NCI-H2171 (cell line): ENCODE measurements around the gene MATK.

Experiments used
- DNase-seq: peaks from one replicate; lab custom pipeline; 2025; lab: John Stamatoyannopoulos, UW

The MATK gene

DNA sequence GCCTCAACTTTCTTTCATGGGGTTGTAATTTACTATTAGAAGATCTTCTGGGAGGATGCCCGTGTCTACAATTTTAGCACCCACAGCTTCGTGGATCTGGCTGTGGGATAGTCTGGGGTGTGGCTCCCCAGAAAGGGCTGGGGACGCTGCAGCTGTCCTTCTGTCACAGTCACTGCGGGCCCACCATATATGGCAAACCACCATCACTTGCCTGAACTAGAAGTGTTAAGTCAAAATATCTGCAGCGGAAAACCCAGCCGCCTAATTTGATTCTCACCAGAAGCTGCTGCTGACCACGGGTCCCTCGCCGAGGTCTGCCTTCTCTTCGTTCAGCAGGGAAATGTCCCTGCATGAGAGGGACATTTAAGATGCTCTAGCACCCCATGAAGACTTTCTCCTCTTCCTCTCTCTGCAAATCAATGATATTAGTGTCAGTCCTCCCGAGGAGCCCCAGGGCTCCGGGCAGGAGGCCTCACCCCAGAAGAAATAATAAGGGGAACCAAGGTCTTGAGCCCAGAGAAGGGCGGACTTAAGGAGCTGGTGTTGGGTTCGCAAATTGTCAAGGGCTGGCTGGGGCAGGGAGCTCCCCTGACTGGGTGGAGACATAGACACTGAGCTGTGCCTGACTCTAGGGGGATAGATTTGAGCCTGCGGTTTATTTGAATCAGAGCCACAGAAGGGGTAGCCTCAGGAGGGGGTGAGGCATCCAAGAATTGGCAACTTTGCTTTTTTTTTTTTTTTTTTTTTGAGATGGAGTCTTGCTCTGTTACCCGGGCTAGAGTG lies 3.0 kb upstream of the MATK start:
- no peak for DNase-seq

DNA sequence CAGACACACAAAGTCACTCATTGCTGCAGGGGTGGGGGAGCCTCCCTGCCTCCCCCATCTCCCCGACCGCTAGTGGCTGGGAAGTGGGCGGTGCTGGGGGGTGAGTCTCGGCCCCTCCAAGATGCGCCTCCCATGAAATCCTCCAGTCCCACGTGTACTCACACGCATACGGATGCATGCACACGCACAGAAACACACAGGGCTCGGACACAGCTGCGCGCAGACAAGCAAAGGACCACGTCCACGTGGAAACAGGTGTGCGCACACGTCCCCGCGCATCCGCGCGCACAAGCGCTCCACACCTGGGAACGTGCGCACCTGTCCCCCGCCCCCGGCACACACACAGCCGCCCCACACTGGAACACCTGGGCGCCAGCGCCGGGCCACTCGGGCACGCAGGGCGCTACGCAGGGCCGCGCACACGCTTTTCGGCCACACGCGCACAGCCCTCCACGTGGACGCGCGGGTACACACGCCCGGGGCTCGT lies 687 bp downstream of the MATK start:
- DNase-seq: no peak

DNA sequence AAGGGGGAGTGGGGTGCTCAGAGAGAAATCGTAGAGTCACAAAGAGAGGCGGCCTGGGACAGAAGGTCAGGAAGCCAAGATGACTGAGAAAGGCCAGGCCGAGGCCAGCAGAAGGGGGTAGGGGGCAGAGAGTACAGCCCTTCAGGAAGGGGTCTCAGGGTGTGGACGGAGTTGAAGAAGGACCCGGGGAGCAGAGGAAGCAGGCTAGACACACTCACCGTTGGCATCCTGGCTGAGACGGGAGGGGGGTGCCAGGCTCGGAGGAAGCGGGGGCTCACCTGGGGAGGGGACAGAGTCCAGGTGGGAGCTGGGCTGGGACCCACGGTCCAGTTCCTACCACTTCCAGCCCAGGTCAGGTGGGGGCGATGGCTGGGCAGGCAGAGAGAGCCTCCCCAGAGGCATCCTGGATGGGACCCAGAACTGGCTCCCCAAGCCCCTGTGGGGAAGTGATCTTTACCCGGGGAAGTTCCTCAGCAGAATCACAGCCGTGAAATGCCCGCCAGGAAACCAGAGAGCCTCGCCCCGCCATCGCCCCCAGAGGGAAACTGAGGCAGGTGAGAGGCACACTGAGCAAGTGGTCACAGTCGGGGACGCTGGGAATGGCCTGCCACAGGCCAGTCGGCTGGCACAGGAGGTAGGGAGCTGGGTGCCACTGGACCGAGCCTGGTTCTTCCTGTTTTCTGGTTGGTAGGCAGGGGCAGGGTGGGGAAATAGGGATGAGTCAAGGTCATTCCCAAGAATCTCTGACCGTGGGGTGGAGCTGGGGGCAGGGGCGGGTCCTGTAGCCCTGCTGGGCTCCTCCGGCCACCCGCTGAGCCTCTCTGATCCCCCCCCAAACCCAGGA lies 1.4 kb downstream of the MATK start:
- no peak for DNase-seq

DNA sequence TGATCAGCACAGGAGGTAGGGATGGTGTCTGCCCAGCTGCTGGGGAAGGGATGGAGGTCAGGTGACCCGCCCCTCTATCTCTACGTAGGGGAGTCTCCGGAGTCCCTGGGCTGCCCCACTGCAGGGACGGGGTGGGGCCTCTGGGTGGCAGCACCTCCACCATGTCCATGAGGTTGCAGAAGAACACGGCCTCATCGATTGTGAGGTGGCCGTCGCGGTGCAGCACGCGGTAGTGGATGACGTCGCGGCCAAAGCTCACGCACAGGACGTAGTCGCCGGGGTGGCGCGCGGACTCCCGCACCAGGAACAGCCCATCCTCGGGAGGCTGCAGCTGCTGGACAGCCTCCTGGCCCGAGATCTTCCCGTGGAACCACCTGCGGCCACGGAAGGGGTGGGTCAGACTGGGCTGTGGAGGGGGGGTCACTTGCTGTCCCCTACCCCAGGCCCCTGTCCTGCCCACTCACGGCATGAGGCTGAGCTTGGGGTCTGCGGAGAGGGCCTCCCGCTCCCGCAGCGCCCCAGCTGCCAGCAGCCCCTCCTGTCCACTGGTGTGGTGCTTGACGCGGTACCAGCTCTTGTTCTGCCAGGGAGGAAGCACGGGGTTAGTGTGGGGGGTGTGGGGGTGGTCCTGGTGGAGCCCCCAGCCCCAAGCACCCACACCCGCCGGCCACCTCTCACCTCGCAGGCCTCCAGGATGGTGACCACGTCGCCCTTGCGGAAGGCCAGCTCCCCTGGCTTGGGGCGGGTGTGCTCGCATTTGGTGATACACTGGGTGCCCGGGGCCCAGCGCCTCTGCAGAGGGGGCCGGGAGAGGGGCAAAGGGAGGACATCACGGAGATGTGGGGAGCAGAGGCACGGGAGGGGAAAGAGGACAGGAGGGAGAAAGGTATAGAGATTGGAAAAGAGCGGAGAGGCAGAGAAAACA lies 2.3 kb downstream of the MATK start:
- DNase-seq: no peak

DNA sequence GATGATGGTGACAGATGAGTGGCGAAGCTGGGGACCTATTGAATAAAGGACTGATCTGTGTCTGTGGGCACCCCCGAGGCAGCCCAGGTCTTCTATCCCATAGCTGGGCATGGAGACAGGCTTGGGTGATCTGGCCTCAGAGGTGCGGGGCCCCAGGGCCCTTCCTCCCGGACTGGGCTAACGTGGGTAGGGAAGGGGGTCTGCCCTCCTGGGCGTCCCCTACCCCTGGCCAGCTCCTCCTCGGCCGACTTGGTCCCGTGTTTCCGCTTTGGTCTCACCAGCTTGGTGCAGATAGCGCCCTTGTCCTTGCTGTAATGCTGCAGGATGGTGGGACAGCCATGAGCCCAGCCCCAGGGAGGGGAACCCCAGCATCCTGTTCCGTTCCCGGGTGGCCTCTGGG lies 3.3 kb downstream of the MATK start:
- DNase-seq: no peak

DNA sequence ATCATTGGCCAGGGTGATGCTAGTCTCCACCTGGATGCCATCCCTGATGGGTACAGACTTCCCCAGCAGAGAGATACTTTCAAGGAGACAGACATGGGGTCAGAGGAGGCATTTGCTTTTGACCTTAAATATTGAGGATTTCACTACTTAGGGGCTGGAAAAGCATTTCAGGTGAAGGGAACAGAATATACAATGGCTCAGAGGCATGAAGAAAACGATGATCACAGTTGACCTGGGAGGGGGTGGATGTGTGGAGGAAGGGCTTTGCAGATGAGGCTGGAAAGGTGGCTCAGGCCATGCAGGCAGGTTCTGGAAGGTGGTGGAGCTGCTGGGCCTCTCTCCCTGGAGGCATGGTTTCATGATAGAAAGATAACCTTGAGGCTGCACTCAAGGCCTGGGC lies 3.9 kb downstream of the MATK start:
- DNase-seq: no peak

DNA sequence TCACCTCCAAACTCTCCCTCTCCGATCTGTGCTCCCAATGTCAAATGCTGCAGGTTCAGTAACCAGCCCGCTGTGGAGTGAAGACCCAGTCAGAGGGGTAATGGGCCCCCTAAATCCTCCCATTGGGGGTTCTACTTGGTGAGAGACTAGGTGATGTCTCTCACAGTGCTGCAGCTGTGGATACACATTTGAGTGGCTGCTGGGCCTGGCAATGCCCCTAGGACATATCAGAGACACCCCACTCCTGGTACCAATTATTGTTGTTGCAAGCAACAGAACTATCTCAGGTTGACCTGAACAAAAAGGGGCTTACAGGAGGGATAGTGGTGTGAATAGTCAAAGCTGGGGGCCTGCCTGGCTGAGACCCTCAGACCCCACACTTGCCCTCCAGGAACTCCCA lies 4.6 kb downstream of the MATK start:
- no peak for DNase-seq

DNA sequence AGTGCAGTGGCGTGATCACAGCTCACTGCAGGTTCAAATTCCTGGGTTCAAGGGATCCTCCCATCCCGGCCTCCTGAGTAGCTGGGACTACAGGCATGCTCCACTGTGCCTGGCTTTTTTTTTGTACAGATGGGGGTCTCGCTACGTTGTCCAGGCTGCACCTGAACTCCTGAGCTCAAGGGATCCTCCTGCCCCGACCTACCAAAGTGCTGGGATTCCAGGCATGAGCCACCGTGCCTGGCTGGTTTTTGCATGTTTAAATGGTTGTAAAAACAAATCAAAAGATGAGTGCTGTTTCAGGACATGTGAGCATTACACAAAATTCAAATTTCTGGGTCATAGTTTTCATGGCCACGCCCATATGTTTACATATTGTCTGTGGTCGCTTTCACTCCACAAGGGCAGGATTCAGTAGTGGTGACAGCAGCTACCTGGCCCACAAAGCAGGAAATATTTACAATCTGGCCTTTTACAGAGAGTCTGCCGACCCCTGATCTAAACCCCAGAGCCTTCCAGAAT lies 5.3 kb downstream of the MATK start:
- no peak for DNase-seq

DNA sequence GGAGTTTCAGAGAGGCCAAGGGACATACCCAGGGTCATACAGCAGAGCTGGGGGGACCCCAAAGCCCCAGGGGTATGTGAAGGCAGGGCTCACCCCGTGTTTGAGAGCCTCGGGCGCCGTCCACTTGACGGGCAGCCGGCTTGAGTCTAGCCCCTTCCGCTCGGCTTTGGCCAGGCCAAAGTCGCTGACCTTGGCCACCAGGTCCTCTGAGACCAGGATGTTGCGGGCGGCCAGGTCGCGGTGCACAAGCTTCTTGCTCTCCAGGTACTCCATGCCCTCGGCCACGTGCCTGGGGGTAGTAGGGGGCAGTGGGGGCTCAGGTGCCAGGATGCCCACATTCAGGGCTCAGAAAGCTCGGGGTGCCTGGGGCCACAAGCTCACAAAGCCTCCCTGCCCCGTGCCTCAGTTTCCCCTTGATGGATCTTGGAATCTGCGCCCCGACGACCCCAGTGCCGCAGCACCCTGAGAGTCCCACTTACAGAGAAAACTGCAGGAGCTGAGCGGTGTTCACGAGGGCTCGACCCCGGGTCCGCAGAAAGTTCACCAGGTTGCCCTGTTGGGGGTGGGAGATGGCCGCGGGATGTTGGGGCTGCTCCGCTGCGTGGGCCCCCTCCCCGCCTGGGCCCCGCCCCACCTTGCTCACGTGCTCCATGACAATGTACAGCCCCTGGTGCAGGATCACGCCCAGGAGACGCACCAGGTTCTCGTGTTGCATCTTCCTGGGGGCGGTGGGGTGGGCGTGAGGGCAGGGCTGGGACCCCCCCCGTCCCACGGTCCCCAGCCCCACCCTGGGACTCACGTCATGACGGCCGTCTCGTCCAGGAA lies 7.1 kb downstream of the MATK start:
- DNase-seq: no peak

DNA sequence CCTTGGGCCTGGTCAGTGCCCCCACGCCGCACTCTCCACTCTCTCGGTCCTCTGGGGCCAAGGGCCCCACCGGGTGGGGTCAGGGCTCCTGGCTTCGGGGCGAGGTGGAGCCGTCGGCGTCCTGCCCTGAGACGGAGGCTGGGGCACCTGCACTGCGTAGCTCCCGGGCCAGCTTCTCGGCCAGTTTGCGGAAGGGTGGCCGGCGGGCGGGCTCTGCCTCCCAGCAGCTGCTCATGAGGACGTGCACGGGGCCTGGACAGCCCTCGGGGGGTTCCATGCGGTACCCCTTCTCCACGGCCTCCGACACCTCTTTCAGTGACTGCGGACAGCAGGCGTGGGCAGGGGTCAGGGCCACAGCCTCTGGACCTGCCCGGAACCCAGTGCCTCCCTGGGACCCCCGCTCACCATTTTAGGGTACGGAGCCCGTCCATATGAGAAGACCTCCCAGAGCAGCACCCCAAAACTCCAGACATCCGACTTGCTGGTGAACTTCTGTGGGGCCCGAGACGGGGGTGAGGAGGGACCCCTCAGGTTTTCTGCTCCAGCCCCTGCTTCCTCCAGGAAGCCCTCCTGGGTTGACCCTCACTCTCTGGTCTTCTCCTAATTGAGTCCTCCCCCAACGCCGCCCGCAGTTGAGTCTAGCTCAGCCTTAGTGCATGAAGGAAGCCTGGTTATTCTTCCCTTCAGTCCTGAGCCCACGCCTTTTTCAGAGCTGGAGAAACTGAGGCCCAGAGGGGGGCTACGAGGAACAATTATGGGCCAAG lies 7.9 kb downstream of the MATK start:
- DNase-seq: no peak

DNA sequence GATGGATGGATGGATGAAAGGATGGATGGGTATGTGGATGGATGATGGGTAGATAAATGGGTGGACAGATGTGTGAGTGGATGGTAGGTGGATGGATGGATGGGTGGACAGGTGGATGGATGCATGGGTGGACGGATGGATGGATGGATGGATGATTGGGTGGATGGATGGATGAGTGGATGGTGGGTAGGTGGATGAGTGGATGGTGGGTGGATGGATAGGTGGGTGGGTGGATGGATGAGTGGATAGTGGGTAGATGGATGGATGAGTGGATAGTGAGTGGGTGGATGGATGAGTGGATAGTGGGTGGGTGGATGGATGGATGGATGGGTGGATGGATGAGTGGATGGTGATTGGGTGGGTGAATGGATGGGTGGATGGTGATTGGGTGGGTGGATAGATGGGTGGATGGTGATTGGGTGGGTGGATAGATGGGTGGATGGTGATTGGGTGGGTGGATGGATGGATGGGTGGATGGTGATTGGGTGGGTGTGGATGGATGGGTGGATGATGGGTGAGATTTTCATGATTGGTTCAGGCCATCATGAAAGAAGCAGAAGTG lies 9.6 kb downstream of the MATK start:
- DNase-seq: no peak

DNA sequence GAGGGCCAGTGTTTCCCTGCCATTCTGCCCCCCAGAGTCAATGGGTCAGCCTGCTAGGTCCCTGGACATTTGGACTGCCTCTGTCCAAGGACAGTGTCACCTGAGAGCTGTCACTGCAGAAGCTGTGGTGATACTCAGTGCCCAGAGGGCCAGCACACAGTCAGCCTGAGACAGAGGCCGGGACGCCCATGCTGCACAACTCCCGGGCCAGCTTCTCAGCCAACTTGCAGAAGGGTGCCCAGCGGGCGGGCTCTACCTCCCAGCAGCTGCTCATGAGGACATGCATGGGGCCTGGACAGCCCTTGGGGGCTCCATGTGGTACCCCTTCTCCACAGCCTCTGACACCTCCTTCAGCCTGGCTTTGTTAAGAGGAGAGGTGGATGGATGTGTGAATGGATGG lies 10.3 kb downstream of the MATK start:
- DNase-seq: no peak

DNA sequence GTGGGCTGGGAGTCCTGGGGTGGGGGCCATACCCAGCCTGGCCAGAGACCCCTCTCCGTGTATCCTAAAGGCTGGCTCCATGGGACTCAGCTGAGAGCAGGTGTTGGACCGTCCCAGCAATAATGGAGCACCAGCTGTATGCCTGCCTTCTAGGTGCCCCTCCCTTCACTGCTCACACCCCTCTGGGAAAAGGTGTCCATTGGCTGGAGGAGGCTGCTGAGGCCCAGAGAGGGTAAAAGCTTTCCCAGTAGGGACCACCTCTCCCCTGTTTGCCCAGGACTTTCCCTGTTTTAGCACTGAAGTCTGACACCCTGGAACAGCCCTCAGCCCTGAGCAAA lies 10.8 kb downstream of the MATK start:
- DNase-seq: no peak

DNA sequence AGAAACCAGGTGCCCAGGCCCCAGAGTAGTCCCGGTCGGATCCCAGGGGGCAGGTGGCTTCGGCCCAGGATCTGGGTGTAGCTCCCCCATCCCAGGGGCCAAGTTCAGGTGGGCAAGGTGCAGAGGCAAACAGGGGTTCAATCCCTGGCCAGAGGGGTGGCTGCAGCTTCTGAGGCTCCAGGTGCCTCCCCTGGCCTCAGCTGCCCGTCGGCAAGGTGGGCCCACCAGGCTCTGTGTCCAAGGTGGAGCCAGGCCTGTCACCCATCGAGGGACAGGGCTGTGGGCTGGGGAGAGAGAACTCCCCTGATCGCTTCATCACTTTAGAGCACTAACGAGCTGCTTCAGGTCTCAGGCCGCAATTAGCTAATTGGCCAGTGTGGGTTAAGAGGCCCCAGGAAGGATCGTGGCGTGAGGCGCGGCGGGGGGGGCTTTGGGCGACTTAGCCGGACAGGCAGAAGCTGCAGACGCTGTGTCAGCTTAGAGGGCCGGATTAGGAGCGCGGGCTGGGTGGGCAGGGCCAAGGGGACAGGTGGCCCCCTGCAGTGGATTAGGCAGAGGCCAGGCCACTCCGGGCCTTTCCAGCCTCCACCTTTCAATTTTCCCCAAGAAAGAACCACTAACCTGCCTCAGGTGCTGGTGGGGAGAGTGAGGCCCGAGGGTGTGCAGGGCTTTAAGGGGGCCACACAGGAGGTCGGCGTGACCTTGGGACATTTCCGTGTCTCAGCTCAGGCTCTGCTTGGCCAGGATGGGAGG lies 11.4 kb downstream of the MATK start:
- no peak for DNase-seq

DNA sequence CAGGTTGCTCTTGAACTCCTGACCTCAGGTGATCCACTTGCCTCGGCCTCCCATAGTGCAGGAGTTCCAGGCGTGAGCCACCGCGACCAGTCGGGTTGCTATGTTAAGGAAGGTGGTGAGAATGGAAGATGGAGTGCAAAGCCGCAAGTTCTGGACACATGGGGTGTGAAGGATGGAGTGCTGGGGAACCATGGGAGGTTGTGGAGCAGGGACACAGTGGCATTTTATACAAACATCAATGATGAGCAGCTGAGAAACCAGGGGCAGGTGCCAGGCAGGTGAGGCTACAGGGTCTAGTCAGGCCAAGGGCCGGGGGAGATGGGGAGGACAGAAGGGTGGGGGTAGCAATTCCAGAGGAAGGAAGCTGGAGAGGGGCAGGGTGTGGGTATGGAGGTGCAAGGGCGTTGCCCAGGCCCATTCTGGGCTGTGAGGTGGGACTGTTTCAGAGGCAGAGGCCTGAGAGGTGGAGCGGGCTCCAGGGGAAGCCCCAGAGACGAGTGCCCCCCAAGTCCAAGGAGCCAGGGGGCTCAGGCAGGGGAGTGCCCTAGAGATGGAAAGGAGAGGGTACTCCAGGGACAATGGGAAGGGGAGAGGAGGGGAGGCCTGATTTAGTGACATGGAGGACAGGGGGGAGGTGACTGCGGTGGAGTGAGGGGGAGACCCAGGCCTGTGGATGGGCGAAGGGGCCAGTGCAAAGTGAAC lies 12.2 kb downstream of the MATK start:
- DNase-seq: no peak

DNA sequence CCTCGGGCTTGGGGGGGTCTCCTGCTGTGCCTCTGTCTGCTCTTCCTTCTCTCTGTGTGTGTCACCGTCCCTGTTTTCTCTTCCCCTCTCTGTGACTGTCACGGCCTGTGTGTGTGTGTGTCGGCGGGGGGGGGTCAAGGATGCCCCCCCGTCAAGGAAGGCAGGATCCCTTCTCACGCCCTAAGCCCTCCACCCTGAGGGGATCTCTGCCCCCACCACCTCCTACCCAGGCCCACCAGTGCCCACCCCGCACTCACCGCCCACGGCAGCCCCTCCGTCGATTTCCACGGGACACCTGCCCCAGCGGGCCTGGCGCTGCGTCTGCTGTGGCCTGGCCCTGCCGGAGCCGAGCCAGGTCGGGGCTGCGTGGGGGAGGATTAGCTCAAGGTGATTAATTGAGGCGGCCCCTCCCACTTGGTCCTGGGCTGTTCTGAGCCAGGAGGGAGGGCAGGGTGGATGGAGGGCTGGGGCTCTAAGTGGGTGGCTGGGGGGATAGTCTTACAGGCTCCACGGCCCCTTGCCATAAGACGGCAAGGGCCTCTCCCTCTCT lies 14.2 kb downstream of the MATK start, which contains the start of gene RAX2:
Gene RAX2, minus strand, starts transcription at position 323 of the 550 bp plus-strand sequence. CDS start 486 bp downstream, outside the sequence.
- no peak for DNase-seq

DNA sequence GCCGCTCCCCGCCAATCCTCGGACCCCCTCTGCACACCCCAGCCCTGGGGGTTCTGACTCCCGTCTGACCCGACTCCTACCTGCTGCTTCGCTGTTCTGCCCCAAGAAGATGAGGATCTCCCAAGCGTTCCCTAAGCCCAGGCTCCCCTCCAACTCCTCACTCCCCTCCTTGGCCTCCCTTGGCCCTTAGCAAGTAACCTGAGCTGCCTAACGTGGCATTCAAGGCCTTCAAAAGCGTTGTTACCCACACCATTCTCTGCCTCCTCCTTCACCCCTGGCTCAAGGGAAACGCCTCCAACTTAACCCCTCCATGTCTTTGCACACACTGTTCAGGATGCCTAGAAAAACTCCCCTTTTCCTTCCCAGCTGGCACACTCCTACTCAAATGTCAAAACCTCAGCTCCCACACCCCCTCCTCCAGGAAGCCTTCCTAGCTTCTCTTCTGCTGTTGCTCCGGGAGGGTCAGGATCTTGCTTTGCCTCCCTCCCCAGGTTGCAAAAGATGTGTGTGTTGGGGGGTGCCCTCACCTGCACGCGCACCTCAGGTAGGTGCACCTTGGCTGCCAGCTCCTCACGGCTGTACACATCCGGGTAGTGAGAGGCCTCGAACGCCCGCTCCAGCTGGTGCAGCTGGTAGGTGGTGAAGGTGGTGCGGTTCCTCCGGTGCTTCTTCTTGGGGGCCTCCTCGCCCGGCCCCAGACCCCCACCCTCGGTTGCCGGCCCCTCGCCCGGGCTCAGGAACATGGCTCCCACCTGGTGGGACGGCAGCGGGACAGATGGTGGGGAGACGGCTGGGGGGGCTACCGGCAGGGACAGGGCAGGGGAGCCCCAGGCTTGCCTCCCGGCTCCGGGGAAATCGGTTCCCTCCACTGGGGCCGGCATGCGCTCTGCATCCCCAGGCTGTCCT lies 14.9 kb downstream of the MATK start:
- DNase-seq: no peak
